ENCODE measurements around the gene SLC16A9.
A peak's percentile ranks its signal among the peaks of the same experiment; 100 is the strongest.

The SLC16A9 gene

GRCh38 chr10:59700709-59701108 is 8.9 kb downstream of the SLC16A9 start:
- Histone ChIP-seq H3K27ac (no peak overlapping the region), H3K36me3 (no peaks in the 10 kb centered on the region), H3K27me3 (no peaks in the 10 kb centered on the region), H3K4me3 (no peak overlapping the region), H3K9me3 (no peaks in the 10 kb centered on the region), H3K4me2 (no peak overlapping the region), H3K4me1 (no peaks in the 10 kb centered on the region), H3K9ac (no peak overlapping the region), H4K20me1 (no peaks in the 10 kb centered on the region)
- TF ChIP-seq Cebpa-rat (IDR thresholded peaks at IDR 0.05), result no peak

- no peaks in the 10 kb centered on the region for H3K4me1 ChIP-seq
- H3K4me2 ChIP-seq, result no peak overlapping the region
- no peak for TF ChIP-seq Cebpa-rat (IDR thresholded peaks at IDR 0.05)
- no peak overlapping the region for H3K9ac ChIP-seq
- H3K27me3 ChIP-seq, result no peaks in the 10 kb centered on the region
- no peaks in the 10 kb centered on the region for H3K36me3 ChIP-seq
- no peak overlapping the region for H3K27ac ChIP-seq
- H4K20me1 ChIP-seq, result no peaks in the 10 kb centered on the region
- no peaks in the 10 kb centered on the region for H3K9me3 ChIP-seq
- H3K4me3 ChIP-seq, result no peak overlapping the region
Observed at GRCh38 chr10:59698326-59698725, 11.3 kb downstream of the SLC16A9 start.

GRCh38 chr10:59695637-59696036 is 14.0 kb downstream of the SLC16A9 start:
- no peaks in the 10 kb centered on the region for H3K9me3 ChIP-seq
- no peak for TF ChIP-seq Cebpa-rat (IDR thresholded peaks at IDR 0.05)
- no peak overlapping the region for H3K4me3 ChIP-seq
- no peak overlapping the region for H3K9ac ChIP-seq
- H3K27me3 ChIP-seq, result no peaks in the 10 kb centered on the region
- H3K4me2 ChIP-seq, result no peak overlapping the region
- no peaks in the 10 kb centered on the region for H4K20me1 ChIP-seq
- no peak overlapping the region for H3K27ac ChIP-seq
- H3K36me3 ChIP-seq, result no peaks in the 10 kb centered on the region
- H3K4me1 ChIP-seq, result no peaks in the 10 kb centered on the region

GRCh38 chr10:59694936-59695335 is 14.7 kb downstream of the SLC16A9 start:
- H3K4me3 ChIP-seq, result no peak overlapping the region
- H3K27me3 ChIP-seq, result no peaks in the 10 kb centered on the region
- no peak for TF ChIP-seq Cebpa-rat (IDR thresholded peaks at IDR 0.05)
- no peaks in the 10 kb centered on the region for H3K4me1 ChIP-seq
- H3K36me3 ChIP-seq, result no peaks in the 10 kb centered on the region
- H3K9me3 ChIP-seq, result no peaks in the 10 kb centered on the region
- no peak overlapping the region for H3K9ac ChIP-seq
- no peak overlapping the region for H3K4me2 ChIP-seq
- no peaks in the 10 kb centered on the region for H4K20me1 ChIP-seq
- H3K27ac ChIP-seq, result no peak overlapping the region

- H3K27me3 ChIP-seq, result no peaks in the 10 kb centered on the region
- no peak for TF ChIP-seq Cebpa-rat (IDR thresholded peaks at IDR 0.05)
- no peaks in the 10 kb centered on the region for H3K9me3 ChIP-seq
- no peak overlapping the region for H3K4me3 ChIP-seq
- no peaks in the 10 kb centered on the region for H4K20me1 ChIP-seq
- no peak overlapping the region for H3K9ac ChIP-seq
- H3K27ac ChIP-seq, result no peak overlapping the region
- H3K4me1 ChIP-seq, result peaks cover 6% of the 10 kb centered on the region; the same call in 1 of the 2 replicates
- H3K36me3 ChIP-seq, result no peaks in the 10 kb centered on the region
- no peak overlapping the region for H3K4me2 ChIP-seq
Observed at GRCh38 chr10:59692113-59692512, 17.5 kb downstream of the SLC16A9 start.

GRCh38 chr10:59688921-59689351 is 20.7 kb downstream of the SLC16A9 start:
- no peak overlapping the region for H3K27ac ChIP-seq

GRCh38 chr10:59687657-59688056 is 22.0 kb downstream of the SLC16A9 start:
- Histone ChIP-seq H3K4me1 (peaks cover 6% of the 10 kb centered on the region; the same call in 1 of the 2 replicates), H3K9ac (no peak overlapping the region), H4K20me1 (no peaks in the 10 kb centered on the region), H3K4me2 (no peak overlapping the region), H3K36me3 (no peaks in the 10 kb centered on the region), H3K9me3 (no peaks in the 10 kb centered on the region), H3K4me3 (no peak overlapping the region), H3K27me3 (no peaks in the 10 kb centered on the region), H3K27ac (no peak overlapping the region)
- no peak for TF ChIP-seq Cebpa-rat (IDR thresholded peaks at IDR 0.05)

More at GRCh38 chr10:59688921-59689351, 20.7 kb downstream of the SLC16A9 start:
- Histone ChIP-seq H3K27me3 (no peaks in the 10 kb centered on the region), H3K9ac (no peak overlapping the region), H3K9me3 (no peaks in the 10 kb centered on the region), H4K20me1 (no peaks in the 10 kb centered on the region), H3K4me1 (peaks cover 6% of the 10 kb centered on the region; the same call in 1 of the 2 replicates), H3K36me3 (no peaks in the 10 kb centered on the region), H3K4me3 (no peak overlapping the region), H3K4me2 (peak overlapping the region; percentile 6; the same call in 1 of the 2 replicates)
- no peak for TF ChIP-seq Cebpa-rat (IDR thresholded peaks at IDR 0.05)

- Histone ChIP-seq H3K4me1 (peaks cover 3% of the 10 kb centered on the region; the same call in 1 of the 2 replicates), H3K4me2 (no peak overlapping the region), H3K36me3 (no peaks in the 10 kb centered on the region), H3K27ac (no peak overlapping the region), H3K4me3 (no peak overlapping the region), H3K9me3 (no peaks in the 10 kb centered on the region), H4K20me1 (no peaks in the 10 kb centered on the region), H3K9ac (no peak overlapping the region), H3K27me3 (no peaks in the 10 kb centered on the region)
- TF ChIP-seq Cebpa-rat (IDR thresholded peaks at IDR 0.05), result no peak
Observed at GRCh38 chr10:59684006-59684405, 25.6 kb downstream of the SLC16A9 start.

GRCh38 chr10:59682986-59683937 is 26.4 kb downstream of the SLC16A9 start:
- Histone ChIP-seq H3K9ac (no peak overlapping the region), H3K27ac (no peak overlapping the region), H4K20me1 (no peaks in the 10 kb centered on the region), H3K4me1 (no peaks in the 10 kb centered on the region), H3K4me2 (no peak overlapping the region), H3K9me3 (no peaks in the 10 kb centered on the region), H3K27me3 (no peaks in the 10 kb centered on the region), H3K36me3 (no peaks in the 10 kb centered on the region), H3K4me3 (no peak overlapping the region)
- no peak for TF ChIP-seq Cebpa-rat (IDR thresholded peaks at IDR 0.05)

- H3K4me2 ChIP-seq, result no peak overlapping the region
- H3K9me3 ChIP-seq, result no peaks in the 10 kb centered on the region
- no peak for TF ChIP-seq Cebpa-rat (IDR thresholded peaks at IDR 0.05)
- H3K4me1 ChIP-seq, result no peaks in the 10 kb centered on the region; the same call in 1 of the 2 replicates
- no peaks in the 10 kb centered on the region for H3K36me3 ChIP-seq
- no peaks in the 10 kb centered on the region for H4K20me1 ChIP-seq
- no peak overlapping the region for H3K4me3 ChIP-seq
- no peaks in the 10 kb centered on the region for H3K27me3 ChIP-seq
- H3K9ac ChIP-seq, result no peak overlapping the region
- no peak overlapping the region for H3K27ac ChIP-seq
Observed at GRCh38 chr10:59680199-59680598, 29.5 kb downstream of the SLC16A9 start.

Data from BLaER1 (cell line).